ENCODE data around the gene CTNNA2. TPM values are rescaled to one million over a fixed set of nuclear protein-coding genes. Genes with fewer than 3 reads are reported as not detected.

Gene CTNNA2
- total and polyA plus RNA-seq, 12 donors = 0.12 to 5.0 (median 1.4) TPM; not detected in 1

DNA sequence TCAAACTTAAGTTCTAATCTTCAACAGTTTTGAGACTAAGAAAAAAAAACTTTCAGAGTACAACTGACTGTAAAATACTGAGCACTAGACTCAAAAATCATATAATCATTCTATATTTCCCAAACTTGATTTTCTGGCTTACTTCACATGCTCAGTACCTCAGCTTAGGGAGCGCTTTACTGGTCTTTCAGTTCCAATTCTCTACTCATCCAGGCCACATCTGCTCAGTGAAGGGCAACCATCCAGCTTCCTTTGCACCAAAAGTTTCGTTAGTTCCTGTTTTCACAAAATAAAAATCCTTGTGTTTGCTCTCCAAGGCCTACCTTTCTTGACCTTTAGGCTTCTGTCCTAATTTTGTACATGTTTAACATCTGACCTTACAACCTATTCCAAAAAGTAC, 1079.3 kb downstream of the CTNNA2 start:
- no peak for TF ChIP-seq POLR2A (IDR thresholded peaks at IDR 0.05)
- TF ChIP-seq, protein P1, sequence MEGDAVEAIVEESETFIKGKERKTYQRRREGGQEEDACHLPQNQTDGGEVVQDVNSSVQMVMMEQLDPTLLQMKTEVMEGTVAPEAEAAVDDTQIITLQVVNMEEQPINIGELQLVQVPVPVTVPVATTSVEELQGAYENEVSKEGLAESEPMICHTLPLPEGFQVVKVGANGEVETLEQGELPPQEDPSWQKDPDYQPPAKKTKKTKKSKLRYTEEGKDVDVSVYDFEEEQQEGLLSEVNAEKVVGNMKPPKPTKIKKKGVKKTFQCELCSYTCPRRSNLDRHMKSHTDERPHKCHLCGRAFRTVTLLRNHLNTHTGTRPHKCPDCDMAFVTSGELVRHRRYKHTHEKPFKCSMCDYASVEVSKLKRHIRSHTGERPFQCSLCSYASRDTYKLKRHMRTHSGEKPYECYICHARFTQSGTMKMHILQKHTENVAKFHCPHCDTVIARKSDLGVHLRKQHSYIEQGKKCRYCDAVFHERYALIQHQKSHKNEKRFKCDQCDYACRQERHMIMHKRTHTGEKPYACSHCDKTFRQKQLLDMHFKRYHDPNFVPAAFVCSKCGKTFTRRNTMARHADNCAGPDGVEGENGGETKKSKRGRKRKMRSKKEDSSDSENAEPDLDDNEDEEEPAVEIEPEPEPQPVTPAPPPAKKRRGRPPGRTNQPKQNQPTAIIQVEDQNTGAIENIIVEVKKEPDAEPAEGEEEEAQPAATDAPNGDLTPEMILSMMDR (IDR thresholded peaks at IDR 0.05) = no peak
- DNase-seq = no peak
- intact Hi-C loops (cut with DNase I) = no loop called here
- no peak overlapping the region for H3K27ac ChIP-seq
- H3K27me3 ChIP-seq = no peaks in the 10 kb centered on the region
- 68 to 84% (median 83%) methylated on average over 2 of the region's 2 CpGs for WGBS, 4 donors
- H3K9me3 ChIP-seq (replicated peaks in 1 of 3) = no peaks in the 10 kb centered on the region
- H3K36me3 ChIP-seq (replicated peaks in 1 of 2) = no peaks in the 10 kb centered on the region
- no peaks in the 10 kb centered on the region for H3K4me1 ChIP-seq (replicated peaks in 1 of 2)
- no peak overlapping the region for H3K4me3 ChIP-seq

DNA sequence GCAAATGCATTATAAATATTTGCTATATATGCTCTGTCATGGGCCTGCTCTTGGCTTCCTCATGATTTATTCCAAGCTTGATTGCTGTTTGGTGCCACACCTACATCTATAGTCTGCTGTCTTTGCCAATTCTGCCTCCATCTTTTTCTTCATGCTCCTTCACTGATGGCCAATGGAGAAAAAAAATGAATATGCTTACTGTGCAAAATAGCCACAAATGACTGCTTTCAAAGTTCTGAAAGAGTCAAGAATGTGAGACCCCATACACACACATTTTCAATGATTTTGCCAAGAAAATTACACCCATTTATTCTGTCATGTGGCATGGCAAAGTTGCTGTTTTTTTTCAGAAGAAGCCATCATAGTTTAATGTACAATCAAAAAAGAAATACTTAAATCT, 1097.3 kb downstream of the CTNNA2 start:
- Histone ChIP-seq H3K27me3 (no peaks in the 10 kb centered on the region), H3K4me3 (no peak overlapping the region), H3K36me3 (replicated peaks in 1 of 2) (no peaks in the 10 kb centered on the region), H3K4me1 (replicated peaks in 1 of 2) (no peaks in the 10 kb centered on the region), H3K9me3 (replicated peaks in 1 of 3) (no peaks in the 10 kb centered on the region), H3K27ac (no peak overlapping the region)
- intact Hi-C loops (cut with DNase I) = no loop called here
- no peak for DNase-seq
- TF ChIP-seq POLR2A (IDR thresholded peaks at IDR 0.05) = no peak
- TF ChIP-seq, protein P1 (IDR thresholded peaks at IDR 0.05) = no peak

DNA sequence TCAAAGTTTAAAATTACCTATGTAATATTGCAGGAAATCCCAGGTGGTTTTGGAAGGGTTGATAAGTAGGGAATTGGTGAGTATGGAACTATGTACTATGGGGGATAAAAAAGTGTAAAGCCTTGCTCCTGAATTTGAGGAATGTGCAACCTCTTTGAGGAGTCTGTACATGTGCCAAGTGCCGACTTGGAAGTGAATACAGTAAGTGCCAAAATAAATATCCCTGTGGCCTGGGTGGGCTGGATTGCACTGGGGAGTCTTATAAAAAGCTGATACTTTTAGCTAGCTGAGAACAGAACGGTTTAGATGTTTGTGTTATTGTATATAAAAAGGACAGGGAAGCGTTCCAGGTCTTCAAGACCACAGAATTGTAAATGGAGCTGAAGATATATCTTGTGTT, 1108.8 kb downstream of the CTNNA2 start:
- TF ChIP-seq POLR2A (IDR thresholded peaks at IDR 0.05) = no peak
- TF ChIP-seq, protein P1 (IDR thresholded peaks at IDR 0.05) = no peak
- whole genome bisulfite sequencing, 4 donors = 33 to 46% (median 39%) methylated on average over 3 of the region's 3 CpGs
- Histone ChIP-seq H3K27ac (no peak overlapping the region), H3K36me3 (replicated peaks in 1 of 2) (no peaks in the 10 kb centered on the region), H3K4me1 (replicated peaks in 1 of 2) (no peaks in the 10 kb centered on the region), H3K9me3 (replicated peaks in 1 of 3) (no peaks in the 10 kb centered on the region), H3K4me3 (no peak overlapping the region), H3K27me3 (no peaks in the 10 kb centered on the region)
- no peak for DNase-seq
- intact Hi-C loops (cut with DNase I) = no loop called here

DNA sequence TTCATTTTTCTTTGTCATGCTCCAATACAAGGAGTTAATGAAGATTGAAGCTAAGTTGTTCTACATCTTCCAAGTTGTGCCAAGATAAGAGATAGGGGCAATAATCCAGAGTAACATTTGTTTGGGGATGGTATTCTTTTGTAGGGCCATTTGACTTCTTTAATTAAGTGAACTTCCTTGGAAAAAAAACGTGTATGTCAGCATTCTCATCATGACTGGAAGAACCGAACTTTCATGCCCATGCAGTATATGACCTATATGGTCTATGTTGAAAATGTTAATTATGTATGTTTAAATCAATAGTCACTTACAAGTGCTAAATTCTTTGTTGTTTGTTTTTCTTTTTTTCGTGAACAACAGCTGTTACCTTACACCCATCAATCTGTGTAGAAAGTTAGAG, 1111.2 kb downstream of the CTNNA2 start:
- intact Hi-C loops (cut with DNase I) = no loop called here
- H3K27me3 ChIP-seq = no peaks in the 10 kb centered on the region

More for the DNA sequence above, 1111.2 kb downstream of the CTNNA2 start:
- H3K4me3 ChIP-seq = no peak overlapping the region
- no peaks in the 10 kb centered on the region for H3K4me1 ChIP-seq (replicated peaks in 1 of 2)
- H3K9me3 ChIP-seq (replicated peaks in 1 of 3) = no peaks in the 10 kb centered on the region
- WGBS, 4 donors = 41 to 58% (median 50%) methylated on average over 3 of the region's 3 CpGs
- no peaks in the 10 kb centered on the region for H3K36me3 ChIP-seq (replicated peaks in 1 of 2)
- H3K27ac ChIP-seq = no peak overlapping the region
- DNase-seq = no peak
- TF ChIP-seq, protein P1 (IDR thresholded peaks at IDR 0.05) = no peak
- no peak for TF ChIP-seq POLR2A (IDR thresholded peaks at IDR 0.05)
